ENCODE results near the gene UBA6.

Gene UBA6

GRCh38 chr4:67608027-67608426 lies 92.9 kb downstream of the UBA6 start:
- TF ChIP-seq CTCF (IDR thresholded peaks at IDR 0.05; ENCODE audit: borderline replicate concordance, insufficient read depth, low read depth, low read length) = no peak
- no peak overlapping the region for H3K4me3 ChIP-seq (ENCODE audit: low read depth, low read length)

- no peak for TF ChIP-seq CTCF (IDR thresholded peaks at IDR 0.05; ENCODE audit: borderline replicate concordance, insufficient read depth, low read depth, low read length)
- H3K4me3 ChIP-seq (ENCODE audit: low read depth, low read length) = no peak overlapping the region
These were observed 96.2 kb downstream of the UBA6 start for GRCh38 chr4:67604749-67605148.

DNA sequence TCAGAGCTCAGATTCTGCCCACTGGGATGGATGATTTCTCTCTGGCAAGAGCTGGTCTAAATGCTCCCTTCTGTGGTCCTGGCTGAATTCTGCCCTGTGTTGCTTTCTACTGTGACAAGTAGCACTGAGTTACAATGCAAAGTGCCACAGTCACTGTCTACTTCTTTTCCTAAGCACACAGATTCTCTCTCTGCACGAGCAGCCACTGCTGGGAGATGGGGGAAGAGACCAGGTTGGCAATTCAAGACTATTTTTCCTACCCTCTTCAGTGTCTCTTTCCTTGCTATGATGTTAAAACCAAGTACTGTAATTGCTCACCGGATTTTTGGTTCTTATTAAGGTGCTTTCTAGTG lies 97.0 kb downstream of the UBA6 start:
- no peak overlapping the region for H3K4me3 ChIP-seq (ENCODE audit: low read depth, low read length)
- TF ChIP-seq CTCF (IDR thresholded peaks at IDR 0.05; ENCODE audit: borderline replicate concordance, insufficient read depth, low read depth, low read length) = no peak

- no peak overlapping the region for H3K4me3 ChIP-seq (ENCODE audit: low read depth, low read length)
- no peak for TF ChIP-seq CTCF (IDR thresholded peaks at IDR 0.05; ENCODE audit: borderline replicate concordance, insufficient read depth, low read depth, low read length)
These were observed 97.5 kb downstream of the UBA6 start for GRCh38 chr4:67603310-67604028.

GRCh38 chr4:67593741-67594175 lies 107.2 kb downstream of the UBA6 start:
- no peak overlapping the region for H3K4me3 ChIP-seq (ENCODE audit: low read depth, low read length)
- no peak for TF ChIP-seq CTCF (IDR thresholded peaks at IDR 0.05; ENCODE audit: borderline replicate concordance, insufficient read depth, low read depth, low read length)

DNA sequence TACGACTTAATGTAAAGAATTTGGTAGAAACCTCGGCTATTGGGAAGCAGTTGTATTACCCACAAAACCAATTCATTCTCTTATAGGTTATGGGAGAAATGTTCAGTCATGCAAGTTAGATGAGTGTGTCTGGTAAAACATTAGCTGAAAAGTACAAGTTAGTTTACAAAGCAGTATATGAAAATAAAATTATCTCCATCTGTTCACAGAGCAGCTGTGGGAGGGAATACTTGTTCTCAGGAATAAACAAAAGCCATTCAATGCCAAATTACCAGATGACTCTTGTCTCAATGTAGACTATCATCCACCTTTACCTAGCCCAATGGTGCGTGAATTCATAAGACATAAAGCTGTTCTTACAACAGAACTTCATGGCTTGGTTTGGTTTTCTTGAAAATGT lies 113.8 kb downstream of the UBA6 start:
- no peak for TF ChIP-seq CTCF (IDR thresholded peaks at IDR 0.05; ENCODE audit: borderline replicate concordance, insufficient read depth, low read depth, low read length)

DNA sequence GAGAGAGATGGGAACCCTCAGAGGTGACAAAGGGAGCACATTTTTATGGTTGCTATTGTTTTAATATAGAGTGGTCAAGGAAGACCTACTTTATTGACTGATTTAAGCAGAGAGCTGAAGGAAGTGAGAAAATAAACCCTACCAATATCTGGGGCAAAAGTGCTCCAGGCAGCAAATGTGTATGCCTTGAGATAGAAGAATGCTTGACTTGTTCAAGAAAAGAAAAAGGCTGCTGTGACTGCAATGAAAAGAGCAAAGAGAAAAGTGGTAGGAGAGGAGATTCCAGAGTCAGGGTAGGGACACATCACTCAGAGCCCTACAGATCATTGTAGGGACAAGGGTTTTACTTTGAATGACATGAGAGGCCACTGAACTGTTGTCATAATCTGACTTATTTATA lies 116.5 kb downstream of the UBA6 start:
- no peak for TF ChIP-seq CTCF (IDR thresholded peaks at IDR 0.05; ENCODE audit: borderline replicate concordance, insufficient read depth, low read depth, low read length)
- no peak overlapping the region for H3K4me3 ChIP-seq (ENCODE audit: low read depth, low read length)

More for the DNA sequence above, 113.8 kb downstream of the UBA6 start:
- H3K4me3 ChIP-seq (ENCODE audit: low read depth, low read length) = no peak overlapping the region

All from GM12875 (cell line).